ENCODE results near the gene PIP4K2A. TPM values are rescaled to one million over a fixed set of nuclear protein-coding genes. Genes with fewer than 3 reads are reported as not detected.

Gene PIP4K2A
- total and polyA plus RNA-seq, 2 of the 8 experiments (the other 6 are each of a cell fraction or from before 2014, with no cell fraction given): 19.0 to 60.9 TPM

DNA sequence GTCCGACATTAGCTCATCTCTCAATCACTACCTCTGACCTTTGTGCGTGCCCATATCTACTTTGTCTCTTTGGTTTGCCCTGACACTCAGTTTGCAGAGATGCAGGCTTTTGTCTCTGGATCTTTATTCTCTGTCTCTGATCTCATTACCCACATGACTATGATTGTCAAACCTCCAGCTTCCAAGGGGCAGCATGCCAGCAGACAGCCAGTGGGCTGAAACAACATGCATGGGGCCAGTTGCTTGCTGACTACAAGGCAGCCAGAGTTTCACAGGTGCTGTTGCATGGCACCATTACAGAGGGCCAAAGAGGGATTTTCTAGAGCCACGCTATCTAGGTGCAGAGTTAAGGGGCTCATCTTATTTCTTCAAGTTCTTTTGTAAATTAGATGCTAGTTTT, 222.9 kb downstream of the PIP4K2A start (continued):
- TF ChIP-seq, protein P1, sequence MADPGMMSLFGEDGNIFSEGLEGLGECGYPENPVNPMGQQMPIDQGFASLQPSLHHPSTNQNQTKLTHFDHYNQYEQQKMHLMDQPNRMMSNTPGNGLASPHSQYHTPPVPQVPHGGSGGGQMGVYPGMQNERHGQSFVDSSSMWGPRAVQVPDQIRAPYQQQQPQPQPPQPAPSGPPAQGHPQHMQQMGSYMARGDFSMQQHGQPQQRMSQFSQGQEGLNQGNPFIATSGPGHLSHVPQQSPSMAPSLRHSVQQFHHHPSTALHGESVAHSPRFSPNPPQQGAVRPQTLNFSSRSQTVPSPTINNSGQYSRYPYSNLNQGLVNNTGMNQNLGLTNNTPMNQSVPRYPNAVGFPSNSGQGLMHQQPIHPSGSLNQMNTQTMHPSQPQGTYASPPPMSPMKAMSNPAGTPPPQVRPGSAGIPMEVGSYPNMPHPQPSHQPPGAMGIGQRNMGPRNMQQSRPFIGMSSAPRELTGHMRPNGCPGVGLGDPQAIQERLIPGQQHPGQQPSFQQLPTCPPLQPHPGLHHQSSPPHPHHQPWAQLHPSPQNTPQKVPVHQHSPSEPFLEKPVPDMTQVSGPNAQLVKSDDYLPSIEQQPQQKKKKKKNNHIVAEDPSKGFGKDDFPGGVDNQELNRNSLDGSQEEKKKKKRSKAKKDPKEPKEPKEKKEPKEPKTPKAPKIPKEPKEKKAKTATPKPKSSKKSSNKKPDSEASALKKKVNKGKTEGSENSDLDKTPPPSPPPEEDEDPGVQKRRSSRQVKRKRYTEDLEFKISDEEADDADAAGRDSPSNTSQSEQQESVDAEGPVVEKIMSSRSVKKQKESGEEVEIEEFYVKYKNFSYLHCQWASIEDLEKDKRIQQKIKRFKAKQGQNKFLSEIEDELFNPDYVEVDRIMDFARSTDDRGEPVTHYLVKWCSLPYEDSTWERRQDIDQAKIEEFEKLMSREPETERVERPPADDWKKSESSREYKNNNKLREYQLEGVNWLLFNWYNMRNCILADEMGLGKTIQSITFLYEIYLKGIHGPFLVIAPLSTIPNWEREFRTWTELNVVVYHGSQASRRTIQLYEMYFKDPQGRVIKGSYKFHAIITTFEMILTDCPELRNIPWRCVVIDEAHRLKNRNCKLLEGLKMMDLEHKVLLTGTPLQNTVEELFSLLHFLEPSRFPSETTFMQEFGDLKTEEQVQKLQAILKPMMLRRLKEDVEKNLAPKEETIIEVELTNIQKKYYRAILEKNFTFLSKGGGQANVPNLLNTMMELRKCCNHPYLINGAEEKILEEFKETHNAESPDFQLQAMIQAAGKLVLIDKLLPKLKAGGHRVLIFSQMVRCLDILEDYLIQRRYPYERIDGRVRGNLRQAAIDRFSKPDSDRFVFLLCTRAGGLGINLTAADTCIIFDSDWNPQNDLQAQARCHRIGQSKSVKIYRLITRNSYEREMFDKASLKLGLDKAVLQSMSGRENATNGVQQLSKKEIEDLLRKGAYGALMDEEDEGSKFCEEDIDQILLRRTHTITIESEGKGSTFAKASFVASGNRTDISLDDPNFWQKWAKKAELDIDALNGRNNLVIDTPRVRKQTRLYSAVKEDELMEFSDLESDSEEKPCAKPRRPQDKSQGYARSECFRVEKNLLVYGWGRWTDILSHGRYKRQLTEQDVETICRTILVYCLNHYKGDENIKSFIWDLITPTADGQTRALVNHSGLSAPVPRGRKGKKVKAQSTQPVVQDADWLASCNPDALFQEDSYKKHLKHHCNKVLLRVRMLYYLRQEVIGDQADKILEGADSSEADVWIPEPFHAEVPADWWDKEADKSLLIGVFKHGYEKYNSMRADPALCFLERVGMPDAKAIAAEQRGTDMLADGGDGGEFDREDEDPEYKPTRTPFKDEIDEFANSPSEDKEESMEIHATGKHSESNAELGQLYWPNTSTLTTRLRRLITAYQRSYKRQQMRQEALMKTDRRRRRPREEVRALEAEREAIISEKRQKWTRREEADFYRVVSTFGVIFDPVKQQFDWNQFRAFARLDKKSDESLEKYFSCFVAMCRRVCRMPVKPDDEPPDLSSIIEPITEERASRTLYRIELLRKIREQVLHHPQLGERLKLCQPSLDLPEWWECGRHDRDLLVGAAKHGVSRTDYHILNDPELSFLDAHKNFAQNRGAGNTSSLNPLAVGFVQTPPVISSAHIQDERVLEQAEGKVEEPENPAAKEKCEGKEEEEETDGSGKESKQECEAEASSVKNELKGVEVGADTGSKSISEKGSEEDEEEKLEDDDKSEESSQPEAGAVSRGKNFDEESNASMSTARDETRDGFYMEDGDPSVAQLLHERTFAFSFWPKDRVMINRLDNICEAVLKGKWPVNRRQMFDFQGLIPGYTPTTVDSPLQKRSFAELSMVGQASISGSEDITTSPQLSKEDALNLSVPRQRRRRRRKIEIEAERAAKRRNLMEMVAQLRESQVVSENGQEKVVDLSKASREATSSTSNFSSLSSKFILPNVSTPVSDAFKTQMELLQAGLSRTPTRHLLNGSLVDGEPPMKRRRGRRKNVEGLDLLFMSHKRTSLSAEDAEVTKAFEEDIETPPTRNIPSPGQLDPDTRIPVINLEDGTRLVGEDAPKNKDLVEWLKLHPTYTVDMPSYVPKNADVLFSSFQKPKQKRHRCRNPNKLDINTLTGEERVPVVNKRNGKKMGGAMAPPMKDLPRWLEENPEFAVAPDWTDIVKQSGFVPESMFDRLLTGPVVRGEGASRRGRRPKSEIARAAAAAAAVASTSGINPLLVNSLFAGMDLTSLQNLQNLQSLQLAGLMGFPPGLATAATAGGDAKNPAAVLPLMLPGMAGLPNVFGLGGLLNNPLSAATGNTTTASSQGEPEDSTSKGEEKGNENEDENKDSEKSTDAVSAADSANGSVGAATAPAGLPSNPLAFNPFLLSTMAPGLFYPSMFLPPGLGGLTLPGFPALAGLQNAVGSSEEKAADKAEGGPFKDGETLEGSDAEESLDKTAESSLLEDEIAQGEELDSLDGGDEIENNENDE (IDR thresholded peaks at IDR 0.05; ENCODE audit: insufficient replicate concordance, low read length): no peak
- TF ChIP-seq CBX8 (IDR thresholded peaks at IDR 0.05; ENCODE audit: borderline replicate concordance, low read depth, low read length) (no peak), TAF7 (optimal IDR thresholded peaks at IDR 0.05; ENCODE audit: borderline replicate concordance, low read depth, low read length) (no peak)
- TF ChIP-seq, protein P2, sequence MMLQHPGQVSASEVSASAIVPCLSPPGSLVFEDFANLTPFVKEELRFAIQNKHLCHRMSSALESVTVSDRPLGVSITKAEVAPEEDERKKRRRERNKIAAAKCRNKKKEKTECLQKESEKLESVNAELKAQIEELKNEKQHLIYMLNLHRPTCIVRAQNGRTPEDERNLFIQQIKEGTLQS (IDR thresholded peaks at IDR 0.05; ENCODE audit: insufficient read depth, low read depth, low read length): no peak

Measured in H1 (cell line).